GM18519 (cell line): Measurements from ENCODE around the gene ANKRD6.
A peak's percentile ranks its signal among the peaks of the same experiment; 100 is the strongest.

Experiments used
- ATAC-seq: cut with Tn5 transposase; IDR thresholded peaks from one replicate; pipeline ENCODE4 v1.9.1; 2021; ENCODE audit warnings: mild to moderate bottlenecking, moderate library complexity; ENCODE audit not compliant: unreplicated experiment, low FRiP score

ANKRD6 gene

DNA sequence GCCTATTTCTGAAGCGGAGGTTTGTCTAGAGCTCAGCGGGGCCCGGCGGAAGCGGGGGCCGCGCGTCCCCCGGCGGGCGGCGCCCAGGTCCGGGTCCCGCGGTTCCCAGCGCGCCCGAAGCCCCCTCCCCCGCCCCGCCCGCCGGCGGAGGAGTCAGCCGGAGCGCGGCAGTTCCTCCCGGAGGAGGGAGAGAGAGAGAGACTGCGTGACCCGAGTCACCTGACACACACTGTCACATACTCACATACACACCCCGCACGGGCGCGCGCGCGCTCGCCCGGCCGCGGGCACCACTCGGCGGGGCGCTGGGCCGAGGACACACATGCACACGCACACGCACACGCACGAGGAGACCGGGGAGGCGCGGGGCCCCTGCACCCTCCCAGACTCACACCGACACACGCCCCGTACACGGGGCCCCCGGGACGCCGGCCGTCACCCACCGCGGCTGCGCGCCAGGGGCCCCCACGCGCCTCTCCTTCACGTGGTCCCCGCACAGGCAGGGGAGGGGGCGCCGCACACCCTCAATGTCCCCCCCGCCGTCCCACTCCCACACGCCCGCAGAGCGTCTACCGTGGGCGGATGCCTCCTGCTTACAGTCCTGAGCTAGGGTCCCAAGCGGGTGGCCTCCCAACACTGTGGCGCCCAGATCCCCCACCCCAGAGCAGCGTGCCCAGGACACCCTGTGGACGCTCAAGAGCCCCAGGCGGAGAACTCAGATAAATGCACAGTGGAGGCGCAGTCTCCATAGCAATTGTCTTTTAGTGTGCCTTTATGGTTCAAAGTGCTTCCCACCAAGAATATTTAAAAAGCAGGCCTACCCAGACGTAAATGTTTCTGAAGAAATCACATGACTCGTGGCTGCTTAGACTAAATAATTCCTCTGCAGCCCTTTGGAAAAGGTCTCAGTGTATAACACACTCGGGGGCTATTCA is 20.6 kb upstream of the ANKRD6 start, which contains the start of gene RRAGD:
RRAGD (minus strand) TSS at position 203 of the 935 bp plus-strand sequence. CDS start 280 bp downstream, outside the sequence.
- ATAC-seq, result peak; percentile 79

DNA sequence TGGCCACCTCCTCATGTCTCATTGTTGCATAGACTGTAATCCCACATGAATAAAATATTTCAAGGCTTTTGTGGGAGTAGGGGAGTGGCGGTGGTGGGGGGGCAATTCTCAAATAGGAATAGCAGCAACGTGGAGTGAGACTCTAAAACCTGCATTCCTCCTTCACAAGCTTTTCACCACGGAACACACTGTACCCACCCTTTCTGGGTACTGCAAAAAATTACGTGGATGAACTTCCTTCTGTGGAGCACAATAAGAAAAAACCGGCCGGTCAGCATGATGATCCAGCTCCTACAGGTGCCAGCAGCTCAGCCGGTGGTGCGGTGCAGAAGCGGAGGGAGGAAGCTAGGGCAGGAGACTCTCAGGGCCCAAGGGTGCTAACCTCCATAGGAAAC is 19.9 kb upstream of the ANKRD6 start:
- ATAC-seq, result no peak

DNA sequence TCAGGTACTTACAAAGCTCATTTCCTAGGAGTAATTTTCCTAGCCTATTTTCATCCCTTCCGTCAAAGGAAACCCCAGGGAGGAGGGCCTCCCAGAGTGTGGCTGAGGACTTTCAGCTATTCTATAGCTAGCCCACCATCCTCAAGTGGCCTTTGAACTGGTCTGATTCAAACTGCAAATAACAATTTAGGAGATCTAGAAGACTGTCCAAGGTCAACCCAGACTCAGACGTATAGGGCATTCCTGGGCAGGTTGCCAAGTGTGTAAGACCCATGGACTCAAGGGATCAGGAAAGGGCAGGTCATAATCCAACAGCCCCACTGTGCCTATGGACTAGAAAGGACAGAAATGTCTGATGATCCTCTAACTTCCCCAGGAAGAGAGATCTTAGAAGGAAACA is 18.7 kb upstream of the ANKRD6 start:
- no peak for ATAC-seq

DNA sequence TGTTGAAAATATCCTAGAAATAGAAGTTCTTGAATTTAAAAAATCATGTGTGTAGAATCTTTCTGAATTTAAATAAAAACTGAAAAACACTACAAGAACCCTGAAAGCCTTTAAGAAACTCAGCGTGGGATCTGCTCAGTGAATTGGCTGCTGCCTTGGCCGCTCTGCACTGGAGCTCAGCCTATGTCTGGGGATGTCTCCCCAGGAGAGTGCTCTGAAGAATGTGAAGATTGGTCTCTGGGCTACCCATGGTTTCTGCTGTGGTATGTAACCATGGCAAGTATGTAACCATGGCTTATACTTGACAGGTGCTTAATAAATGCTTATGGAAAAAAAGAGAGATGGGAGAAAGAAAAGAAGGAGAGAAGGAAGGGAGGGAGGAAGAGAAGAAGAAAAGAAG is 17.8 kb upstream of the ANKRD6 start:
- ATAC-seq, result no peak

DNA sequence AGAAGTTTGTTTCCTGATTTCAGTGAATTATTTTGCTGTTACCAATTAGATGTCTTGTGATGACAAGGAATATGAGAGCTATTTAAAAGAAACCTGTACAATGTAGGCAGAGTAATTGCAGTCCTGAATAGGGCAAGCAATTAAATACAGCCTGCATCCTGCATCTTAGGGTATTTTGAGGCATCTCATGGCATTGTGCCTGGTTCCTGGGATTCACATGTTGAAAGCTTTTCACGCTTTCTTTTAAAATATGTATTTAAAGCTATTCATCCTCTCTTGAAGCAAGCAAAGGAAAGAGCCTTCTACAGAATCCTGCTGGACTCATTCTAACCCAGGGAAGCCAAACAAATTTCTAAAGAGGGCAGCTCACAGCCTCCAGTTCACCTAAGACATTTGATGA is 16.2 kb upstream of the ANKRD6 start:
- no peak for ATAC-seq

DNA sequence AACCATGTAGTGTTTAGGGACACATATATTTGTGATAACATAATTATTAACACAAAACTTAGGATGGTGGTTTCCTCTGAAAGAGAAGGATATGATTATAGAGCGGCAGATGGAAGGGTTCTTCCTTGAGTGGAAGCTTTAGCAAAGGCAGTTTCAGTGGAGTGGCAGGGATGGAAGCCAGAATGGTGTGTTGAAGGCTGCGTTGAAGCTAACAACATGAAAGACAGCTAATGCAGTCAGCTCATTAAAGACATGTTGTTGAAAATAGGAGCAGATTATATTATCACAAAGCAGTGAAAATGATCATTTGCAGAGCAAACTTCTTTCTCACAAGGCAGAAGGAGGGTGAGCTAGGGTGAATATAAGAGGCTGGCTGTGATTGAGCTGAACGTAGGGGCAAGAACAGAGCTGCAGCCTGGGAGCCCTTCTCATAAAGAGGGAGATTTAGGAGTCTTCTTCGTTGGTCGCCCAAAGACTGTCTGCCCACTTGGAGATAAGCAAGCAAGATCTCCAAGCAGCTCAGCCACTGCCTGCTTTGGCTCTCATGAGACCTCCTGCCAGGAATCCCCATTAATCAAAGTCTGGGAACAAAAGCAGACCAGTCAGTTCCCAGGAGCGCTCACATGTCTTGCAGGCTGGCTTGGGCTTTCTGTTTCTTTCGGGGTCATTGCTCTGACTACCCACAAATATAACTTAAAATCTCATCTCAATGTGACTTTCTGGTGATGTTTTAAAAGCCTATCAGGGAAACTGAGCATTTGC is 2.6 kb upstream of the ANKRD6 start:
- no peak for ATAC-seq

DNA sequence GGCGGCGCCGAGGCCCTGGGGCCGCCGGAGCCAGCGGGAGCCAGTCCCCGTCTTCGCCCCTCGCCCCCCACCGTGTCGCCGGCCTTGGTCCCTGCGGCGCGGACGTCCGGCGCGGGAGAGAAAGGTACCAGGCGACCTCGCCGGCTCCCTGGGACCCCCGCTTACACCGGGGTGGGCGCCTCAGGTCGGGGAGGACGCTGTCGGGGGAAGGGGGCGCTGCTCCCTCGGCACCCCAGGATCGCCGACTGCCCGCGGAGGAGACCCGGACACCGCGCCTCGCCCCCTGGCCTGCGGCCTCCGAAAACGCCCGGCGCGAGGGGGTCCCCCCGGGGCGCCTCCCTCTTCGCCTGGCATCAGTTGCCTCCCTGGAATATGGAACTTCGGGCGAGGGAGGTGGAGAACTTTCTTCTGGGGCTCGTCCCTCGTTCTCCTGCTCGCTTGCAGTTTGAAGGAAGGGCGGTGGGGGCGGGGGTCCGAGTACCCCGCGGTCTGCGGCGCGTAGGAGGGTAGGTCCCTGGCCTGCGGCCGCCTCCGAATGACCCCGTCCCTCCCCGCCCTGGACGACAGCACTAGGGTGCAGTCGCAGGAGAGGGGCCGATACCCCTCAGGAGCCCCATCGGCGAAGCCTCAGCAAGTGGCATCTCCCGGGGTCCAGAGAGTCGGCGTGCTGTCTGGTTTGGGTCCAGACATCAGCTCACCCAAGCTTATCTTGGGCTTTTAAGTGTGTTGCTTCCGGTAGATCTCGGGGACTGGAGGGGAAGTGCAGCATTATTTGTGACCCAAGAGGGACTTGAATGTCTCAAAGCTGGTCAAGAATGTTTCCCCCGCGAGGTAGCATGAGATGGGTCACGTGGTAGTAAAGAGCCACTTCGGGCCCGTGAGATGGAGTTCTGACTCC is 549 bp downstream of the ANKRD6 start:
- ATAC-seq, result peak; percentile 34

DNA sequence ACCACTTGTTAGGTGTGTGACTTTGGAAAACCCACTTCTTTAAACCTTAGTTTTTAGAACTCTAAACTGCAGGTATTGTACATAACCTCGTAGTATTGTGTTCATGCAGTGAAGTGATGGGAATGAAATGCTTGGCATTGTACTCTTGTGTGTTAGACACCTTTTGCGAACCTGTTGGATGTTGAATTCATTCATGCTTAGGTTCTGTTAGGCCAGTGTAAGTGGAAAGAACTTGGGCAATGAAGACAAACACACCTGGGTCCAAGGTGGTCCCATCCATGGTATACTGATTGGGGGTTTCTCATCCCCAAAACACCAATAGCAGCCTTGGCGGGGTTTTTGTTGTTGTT is 1.2 kb downstream of the ANKRD6 start:
- no peak for ATAC-seq

DNA sequence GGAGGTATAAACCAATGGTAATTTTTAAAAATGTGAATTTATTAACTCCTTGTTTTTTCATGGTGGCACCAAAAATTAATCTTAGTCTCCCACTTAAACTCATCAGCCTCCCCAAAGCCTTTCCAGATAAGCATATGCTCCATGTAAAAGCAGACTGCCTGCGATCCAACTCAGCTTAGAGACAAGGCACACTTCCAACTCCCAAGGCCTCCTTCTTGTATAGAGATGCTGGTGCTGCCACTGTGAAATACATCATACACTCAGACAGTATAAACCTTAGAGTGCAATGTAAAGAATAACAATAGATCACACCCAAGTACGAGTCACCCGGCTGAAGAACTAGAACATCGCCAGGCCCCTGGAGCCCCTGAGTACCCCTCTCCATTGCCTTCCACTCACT is 2.0 kb downstream of the ANKRD6 start:
- no peak for ATAC-seq

DNA sequence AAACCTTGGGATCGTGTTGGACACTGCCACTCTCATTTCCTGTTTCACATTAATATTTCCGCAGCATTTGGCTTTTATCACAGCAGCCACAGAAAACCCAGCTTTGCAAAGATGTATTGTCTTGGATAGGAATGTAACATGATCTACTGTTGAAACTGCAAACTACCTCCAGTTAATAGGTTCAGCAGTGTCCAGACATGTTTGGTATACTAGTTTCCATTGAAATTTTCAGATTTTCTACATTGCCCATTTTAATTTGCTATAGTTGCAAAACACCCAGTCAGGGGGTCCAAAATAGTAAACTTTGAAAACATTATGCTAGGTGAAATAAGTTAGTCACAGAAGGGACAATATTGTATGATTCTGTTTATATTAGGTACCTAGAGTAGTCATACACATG is 3.3 kb downstream of the ANKRD6 start:
- no peak for ATAC-seq

DNA sequence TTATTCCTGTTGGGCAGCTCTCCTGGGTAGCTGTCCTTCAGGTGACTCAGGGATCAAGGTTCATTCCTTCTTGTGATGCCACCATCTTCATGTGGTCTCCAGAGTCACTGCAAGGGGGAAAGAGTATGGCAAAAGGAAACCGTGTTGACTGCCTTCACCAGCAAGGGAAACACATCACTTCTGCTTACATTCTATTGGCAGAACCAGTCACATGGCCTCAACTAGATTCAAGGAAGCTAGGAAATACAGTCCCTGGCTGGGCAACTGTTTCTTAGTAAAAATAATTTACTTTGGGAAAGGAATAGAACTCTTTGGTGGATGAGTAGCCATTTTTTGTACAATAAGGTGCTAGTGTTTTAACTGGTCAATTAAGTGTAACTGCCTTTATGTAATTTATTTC is 5.3 kb downstream of the ANKRD6 start:
- no peak for ATAC-seq

DNA sequence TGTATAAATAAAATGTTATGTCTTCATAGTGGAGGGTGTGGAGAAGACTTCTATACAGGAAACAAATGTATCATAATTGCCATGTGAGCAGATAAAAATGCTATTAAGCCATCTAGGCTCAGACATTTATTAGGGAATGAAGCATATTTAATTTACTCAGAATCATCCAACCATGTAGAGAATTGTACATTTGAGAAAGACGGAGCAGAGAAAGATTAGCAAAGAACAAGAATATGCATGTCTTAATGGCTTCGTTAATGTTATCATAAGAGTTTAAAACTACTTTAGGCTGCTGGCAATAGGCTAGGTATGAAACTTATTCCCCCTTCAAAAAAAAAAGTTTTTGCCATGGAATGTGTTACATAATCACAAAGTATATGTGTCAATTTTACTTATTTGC is 6.1 kb downstream of the ANKRD6 start:
- no peak for ATAC-seq

DNA sequence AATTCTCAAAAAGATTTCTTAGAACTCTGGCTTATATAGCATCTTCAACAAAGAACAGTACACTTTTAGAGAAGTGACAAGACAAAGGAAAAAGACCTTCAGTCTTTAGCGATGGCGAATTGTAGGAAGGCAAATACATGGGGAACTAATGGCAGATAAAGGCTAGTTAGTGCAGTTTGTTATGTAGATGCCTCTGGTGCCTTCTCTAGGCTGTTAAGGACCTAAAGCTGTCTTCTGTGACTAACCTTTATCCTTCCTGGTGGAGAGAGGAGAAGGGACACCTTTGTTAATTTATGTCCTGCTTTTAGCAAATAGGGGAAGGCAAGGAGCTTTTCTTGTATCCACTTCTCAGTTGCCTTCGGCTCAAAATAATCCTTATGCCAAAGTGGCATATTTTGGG is 7.2 kb downstream of the ANKRD6 start:
- ATAC-seq, result no peak

DNA sequence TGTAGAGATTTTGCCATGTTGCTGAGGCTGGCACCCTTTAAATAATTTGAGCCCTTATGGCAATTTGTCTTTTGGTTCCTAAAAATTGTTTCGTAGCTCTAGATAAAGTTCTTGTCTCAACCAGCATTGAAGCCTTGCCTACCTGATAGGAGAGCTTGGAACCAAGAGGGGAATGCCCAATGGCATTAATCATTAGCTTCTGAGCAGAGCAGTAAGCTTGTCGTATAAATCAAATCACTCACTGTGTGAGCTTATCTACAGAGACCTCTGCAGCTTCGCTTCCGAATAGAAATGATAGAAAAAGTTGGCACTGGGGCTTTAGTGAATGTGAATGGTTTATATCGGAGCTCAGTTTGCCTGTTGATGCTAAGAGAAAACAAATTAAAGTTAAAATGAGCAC is 10.7 kb downstream of the ANKRD6 start:
- ATAC-seq, result no peak

DNA sequence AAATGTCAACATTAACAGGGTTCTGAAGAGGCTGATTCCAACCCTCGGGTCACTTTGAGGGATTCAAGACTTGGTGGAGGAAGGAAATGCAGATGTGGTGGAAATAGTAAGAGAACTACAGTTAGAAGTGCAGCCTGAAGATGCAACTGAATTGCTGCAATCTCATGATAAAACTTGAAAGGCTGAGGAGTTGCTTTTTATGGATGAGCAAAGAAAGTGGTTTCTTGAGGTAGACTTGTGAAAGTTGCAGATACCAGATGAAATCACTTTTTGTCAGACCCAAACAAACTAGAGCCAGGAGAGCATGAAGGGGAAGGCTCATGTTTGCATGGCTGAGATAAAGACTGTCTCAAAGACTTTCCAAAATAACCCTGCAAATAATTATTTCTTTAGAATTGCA is 16.2 kb downstream of the ANKRD6 start:
- ATAC-seq, result no peak

DNA sequence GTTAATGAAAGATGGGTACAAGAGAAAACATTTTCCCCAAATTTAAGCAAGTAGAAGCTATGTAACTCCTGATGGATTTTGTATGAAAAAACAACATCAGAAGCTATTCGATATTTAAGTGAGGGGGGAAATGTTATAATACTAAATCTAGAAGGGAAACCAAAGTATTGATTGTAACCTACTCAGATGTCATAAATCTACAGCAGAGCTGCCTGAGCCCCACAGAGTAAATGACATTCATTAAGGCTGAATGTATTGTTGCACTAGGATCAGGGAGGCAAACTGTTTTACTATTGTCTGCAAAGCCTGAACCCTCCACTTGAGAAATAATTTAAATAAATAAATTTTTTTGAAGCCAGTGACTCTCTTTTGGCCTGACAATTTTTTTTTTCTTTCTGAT is 19.3 kb downstream of the ANKRD6 start:
- no peak for ATAC-seq

DNA sequence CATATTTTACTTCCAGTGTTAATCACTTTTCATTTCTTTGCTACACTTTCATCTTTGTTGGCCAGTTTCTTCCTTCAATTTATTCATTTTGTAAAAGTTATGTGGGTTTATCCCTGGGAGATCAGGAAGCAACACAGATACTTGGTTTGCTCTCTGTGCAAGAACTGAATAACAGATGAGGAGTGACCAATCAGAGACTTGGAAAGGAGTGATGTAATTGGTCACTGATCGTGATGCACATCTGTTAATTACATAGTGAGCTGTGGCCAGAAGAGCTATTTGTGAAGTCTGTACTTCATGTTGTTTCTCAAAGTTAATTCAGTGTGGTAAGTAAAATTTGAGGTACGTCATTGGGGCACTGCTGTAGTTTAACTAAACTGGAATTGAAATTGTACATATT is 21.3 kb downstream of the ANKRD6 start:
- ATAC-seq, result no peak

DNA sequence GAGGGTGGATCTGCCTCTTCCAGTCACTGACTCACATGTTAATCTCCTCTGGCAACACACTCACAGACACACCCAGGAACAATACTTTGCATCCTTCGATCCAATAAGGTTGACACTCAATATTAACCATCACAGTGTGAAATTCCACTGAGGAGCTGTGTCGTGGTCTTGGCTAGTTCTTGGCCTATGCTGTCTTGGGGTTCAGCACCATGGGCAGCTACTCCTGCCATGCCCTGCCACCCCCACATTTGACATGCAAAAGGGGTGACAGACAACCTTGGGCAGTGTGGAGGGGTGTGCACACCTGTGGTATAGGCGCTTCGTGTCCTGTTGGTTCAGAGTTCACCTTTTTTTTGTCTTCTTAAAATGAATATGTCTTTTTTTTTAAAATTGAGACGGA is 25.8 kb downstream of the ANKRD6 start:
- no peak for ATAC-seq

DNA sequence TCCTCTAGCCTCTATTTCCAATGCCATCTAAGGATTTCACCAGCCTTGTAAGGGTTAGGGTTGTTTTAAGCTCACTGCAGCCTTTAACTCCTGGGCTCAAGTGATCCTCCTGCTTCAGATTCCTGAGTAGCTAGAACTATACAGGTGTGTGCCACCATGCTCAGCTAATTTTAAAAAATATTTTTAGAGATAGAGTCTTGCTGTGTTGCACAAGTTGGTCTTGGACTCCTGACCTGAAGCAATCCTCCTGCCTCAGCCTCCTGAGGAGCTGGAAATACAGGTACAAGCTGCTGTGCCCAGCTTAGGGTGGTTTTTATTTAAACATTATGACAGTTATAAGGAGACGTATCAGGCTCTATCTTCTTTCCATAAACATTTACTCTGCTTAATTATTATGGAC is 26.5 kb downstream of the ANKRD6 start:
- no peak for ATAC-seq

DNA sequence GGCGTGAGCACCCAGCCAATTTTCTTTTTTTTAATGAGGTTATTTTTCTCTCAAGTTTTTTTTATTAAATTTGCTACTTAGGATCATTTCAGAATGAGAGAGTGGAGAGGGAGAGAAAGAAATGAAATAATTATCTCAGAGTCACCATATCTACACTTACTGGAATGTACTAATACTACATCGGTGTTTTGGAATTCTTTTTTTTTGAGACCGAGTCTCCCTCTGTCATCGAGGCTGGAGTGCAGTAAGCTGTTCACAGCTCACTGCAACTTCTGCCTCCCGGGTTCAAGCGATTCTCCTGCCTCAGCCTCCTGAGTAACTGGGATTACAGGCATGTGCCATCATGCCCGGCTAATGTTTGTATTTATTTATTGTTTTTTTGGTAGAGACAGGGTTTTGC is 27.8 kb downstream of the ANKRD6 start:
- no peak for ATAC-seq

DNA sequence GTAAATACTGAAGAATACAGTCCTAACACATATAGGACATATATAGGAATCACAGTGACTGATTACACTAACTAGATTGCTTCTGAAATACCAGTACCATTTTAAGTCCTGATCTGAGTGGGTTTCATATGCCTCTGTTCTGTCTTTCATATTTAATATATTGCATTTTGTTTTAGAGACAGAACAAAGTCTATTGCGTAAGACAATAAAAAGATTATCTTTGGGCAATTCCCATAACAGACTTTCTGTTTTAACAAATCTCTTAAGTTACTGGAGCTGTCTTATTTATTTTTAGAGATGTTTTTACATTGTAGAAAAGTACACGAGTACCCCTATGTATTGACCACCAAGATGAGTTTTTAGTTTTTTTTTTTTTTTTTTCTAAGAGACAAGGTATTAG is 29.6 kb downstream of the ANKRD6 start:
- no peak for ATAC-seq
